WERI-Rb-1 (cell line): ENCODE measurements around the gene FNIP2.
"Not testable (repeated sequence)": the region's sequence is repeated elsewhere in the genome, so short reads cannot be mapped to it uniquely, and the experiment has no call there.

Experiments used
- DNase-seq: peaks from one replicate; pipeline ENCODE4 v3.0.0-alpha.2; 2020
- H3K27ac ChIP-seq: fragments of 250-450 bp; sonication (Bioruptor Pico); 2 replicates; pipeline ENCODE4 v1.5.1; 2020; ENCODE audit warnings: mild to moderate bottlenecking, moderate library complexity
- H3K27me3 ChIP-seq: fragments of 250-450 bp; sonication (Bioruptor Pico); 2 replicates; pipeline ENCODE4 v1.5.1; 2021; ENCODE audit warnings: mild to moderate bottlenecking, low read depth, moderate library complexity; ENCODE audit not compliant: insufficient read depth, severe bottlenecking
- H3K36me3 ChIP-seq: fragments of 250-450 bp; sonication (Bioruptor Pico); 2 replicates; pipeline ENCODE4 v1.5.1; 2020; ENCODE audit warnings: mild to moderate bottlenecking, moderate library complexity
- H3K4me3 ChIP-seq: 2 replicates; pipeline ENCODE4 v1.5.1; 2011; ENCODE audit warnings: low read depth, mild to moderate bottlenecking, control low read depth, low read length
- H3K9me3 ChIP-seq: fragments of 250-450 bp; sonication (Bioruptor Pico); 2 replicates; pipeline ENCODE4 v1.5.1; 2021; ENCODE audit warnings: mild to moderate bottlenecking, moderate library complexity; ENCODE audit not compliant: severe bottlenecking
- CTCF ChIP-seq: IDR thresholded peaks from 2 replicates; pipeline ENCODE4 v1.5.1; 2011; ENCODE audit warnings: low read depth, mild to moderate bottlenecking, control low read depth, inconsistent platforms, low read length

FNIP2 gene

GRCh38 chr4:158758703-158759102 is 10.1 kb upstream of the FNIP2 start:
- no peak for DNase-seq
- H3K4me3 ChIP-seq: no peak overlapping the region
- no peak for TF ChIP-seq CTCF

GRCh38 chr4:158759539-158759938 is 9.3 kb upstream of the FNIP2 start:
- not testable (repeated sequence) for H3K27ac ChIP-seq, H3K4me3 ChIP-seq, H3K9me3 ChIP-seq, H3K36me3 ChIP-seq, DNase-seq, H3K27me3 ChIP-seq

More at GRCh38 chr4:158758703-158759102, 10.1 kb upstream of the FNIP2 start:
- H3K27me3 ChIP-seq: no peaks in the 10 kb centered on the region
- H3K9me3 ChIP-seq: peaks cover 8% of the 10 kb centered on the region
- no peak overlapping the region for H3K27ac ChIP-seq
- H3K36me3 ChIP-seq: no peaks in the 10 kb centered on the region

- Histone ChIP-seq H3K36me3 (no peaks in the 10 kb centered on the region), H3K27ac (no peak overlapping the region), H3K4me3 (no peak overlapping the region), H3K9me3 (peaks cover 8% of the 10 kb centered on the region), H3K27me3 (no peaks in the 10 kb centered on the region)
- DNase-seq: no peak
- TF ChIP-seq CTCF: no peak
Observed at GRCh38 chr4:158760866-158761265, 8.0 kb upstream of the FNIP2 start.

GRCh38 chr4:158762553-158762952 is 6.3 kb upstream of the FNIP2 start:
- no peak for TF ChIP-seq CTCF

GRCh38 chr4:158763462-158763861 is 5.4 kb upstream of the FNIP2 start:
- peaks cover 8% of the 10 kb centered on the region for H3K9me3 ChIP-seq
- no peaks in the 10 kb centered on the region for H3K27me3 ChIP-seq
- H3K4me3 ChIP-seq: no peak overlapping the region
- no peaks in the 10 kb centered on the region for H3K36me3 ChIP-seq
- no peak overlapping the region for H3K27ac ChIP-seq
- TF ChIP-seq CTCF: no peak
- no peak for DNase-seq

More at GRCh38 chr4:158762553-158762952, 6.3 kb upstream of the FNIP2 start:
- DNase-seq: no peak
- no peaks in the 10 kb centered on the region for H3K36me3 ChIP-seq
- H3K4me3 ChIP-seq: no peak overlapping the region
- H3K9me3 ChIP-seq: peaks cover 8% of the 10 kb centered on the region
- H3K27ac ChIP-seq: no peak overlapping the region
- H3K27me3 ChIP-seq: no peaks in the 10 kb centered on the region

GRCh38 chr4:158766434-158767044 is 2.3 kb upstream of the FNIP2 start:
- DNase-seq: no peak
- Histone ChIP-seq H3K27me3 (no peaks in the 10 kb centered on the region), H3K4me3 (no peak overlapping the region), H3K36me3 (peaks cover 3% of the 10 kb centered on the region; the same call in 1 of the 2 replicates), H3K9me3 (no peaks in the 10 kb centered on the region), H3K27ac (no peak overlapping the region)
- TF ChIP-seq CTCF: no peak
